BJ (cell line): ENCODE results near the gene SENP3. TPM values are rescaled to one million over a fixed set of nuclear protein-coding genes. Genes with fewer than 3 reads are reported as not detected.

ENCODE experiments used
- CTCF ChIA-PET: fragments of 350-600 bp; formaldehyde crosslinking; extraction: SDS; loops from one replicate; lab custom pipeline; 2021; ENCODE audit warnings: antibody characterized with exemption, inconsistent platforms; lab: Yijun Ruan, JAX
- POLR2A ChIA-PET: fragments of 300-600 bp; sonication (Branson Sonifier 250); formaldehyde crosslinking; extraction: SDS; loops from one replicate; lab custom pipeline; 2021; ENCODE audit warnings: antibody characterized with exemption; lab: Charles Lee
- DNase-seq: peaks from one replicate; pipeline ENCODE4 v3.0.0-alpha.2; 2011; ENCODE audit warnings: low read depth
- H3K27me3 ChIP-seq: 2 replicates; pipeline ENCODE4 v1.6.0; 2011; ENCODE audit warnings: low read length; ENCODE audit not compliant: control insufficient read depth, insufficient read depth
- H3K36me3 ChIP-seq: 2 replicates; pipeline ENCODE4 v1.5.1; 2011; ENCODE audit warnings: low read length; ENCODE audit not compliant: control insufficient read depth, insufficient read depth
- H3K4me3 ChIP-seq: 2 replicates; pipeline ENCODE4 v1.5.1; 2011; ENCODE audit warnings: low read depth, mild to moderate bottlenecking, control low read depth, low read length
- CTCF ChIP-seq: IDR thresholded peaks from 2 replicates; pipeline ENCODE4 v1.5.1; 2011; ENCODE audit warnings: low read depth, mild to moderate bottlenecking, control low read depth, inconsistent platforms, low read length, moderate library complexity; ENCODE audit not compliant: insufficient read depth
- polyA plus RNA-seq: library from polyadenylated mRNA; depleted of rRNA; stranded (reverse); fragments of >200 nt; gene quantifications from 2 replicates; pipeline ENCODE4 v1.2.3, GENCODE V29; 2011; rRNA removed
- small RNA-seq: library from RNA; depleted of rRNA; stranded (forward); fragments of <200 nt; gene quantifications from one replicate; pipeline ENCODE3, GENCODE V24; 2012; ENCODE audit warnings: low replicate concordance, low read depth; ENCODE audit not compliant: insufficient read length

Gene SENP3
- polyA plus RNA-seq, 1 experiment: 72.2 TPM

GRCh38 chr17:7614425-7615264 is 52.9 kb downstream of the SENP3 start, which contains the start of gene FXR2:
Gene FXR2 (minus strand): TSS chr17:7614897. CDS start chr17:7614532, 365 bp downstream.
- peak within 1 kb of the TSS; percentile 65 for H3K4me3 ChIP-seq
- ChIA-PET POLR2A (interaction anchor here (0.6 to 1.1 kb wide), 4 partner anchors 73 to 517 kb away, joined by 4 to 8 read pairs (median 6); partner anchors contain the start of genes TP53 and WRAP53), CTCF (interaction anchor here (0.6 to 1.9 kb wide), 8 partner anchors 10 to 577 kb away, joined by 3 to 9 read pairs (median 5); partner anchors contain the start of gene TP53)
- peaks cover 5% of the 10 kb centered on the region for H3K36me3 ChIP-seq
- DNase-seq: peak; percentile 99
- H3K27me3 ChIP-seq: no peaks in the 10 kb centered on the region
- TF ChIP-seq CTCF: peak; percentile 76

- TF ChIP-seq CTCF: no peak
- Histone ChIP-seq H3K4me3 (peak overlapping the region; percentile 48), H3K27me3 (no peaks in the 10 kb centered on the region), H3K36me3 (peaks cover 4% of the 10 kb centered on the region)
- DNase-seq: no peak
- ChIA-PET POLR2A (interaction anchor here (0.6 to 1.1 kb wide), 3 partner anchors 73 to 517 kb away, joined by 4 to 8 read pairs (median 5); partner anchors contain the start of genes TP53 and WRAP53), CTCF (interaction anchor here (0.6 to 1.9 kb wide), 9 partner anchors 10 to 748 kb away, joined by 3 to 9 read pairs (median 4); partner anchors contain the start of gene TP53)
These were observed 53.6 kb downstream of the SENP3 start for GRCh38 chr17:7615265-7615747.

- ChIA-PET CTCF (interaction anchor here (1.0 to 1.6 kb wide), 2 partner anchors 9 to 69 kb away, joined by 3 to 6 read pairs; partner anchors contain the start of genes SAT2 and TP53), POLR2A (no interaction called here)
- Histone ChIP-seq H3K36me3 (no peaks in the 10 kb centered on the region), H3K4me3 (no peak overlapping the region), H3K27me3 (no peaks in the 10 kb centered on the region)
- TF ChIP-seq CTCF: no peak
- no peak for DNase-seq
These were observed 56.9 kb downstream of the SENP3 start for GRCh38 chr17:7618608-7619007.

GRCh38 chr17:7620835-7621234 is 59.1 kb downstream of the SENP3 start:
- no peaks in the 10 kb centered on the region for H3K36me3 ChIP-seq
- no peaks in the 10 kb centered on the region for H3K27me3 ChIP-seq
- no peak for TF ChIP-seq CTCF
- ChIA-PET CTCF (interaction anchor here (0.8 kb wide), 1 partner anchor 12 kb away, joined by 4 read pairs; no protein-coding TSS in a partner anchor), POLR2A (no interaction called here)
- no peak overlapping the region for H3K4me3 ChIP-seq
- no peak for DNase-seq

Small RNA genes within 50 kb of the gene (small RNA-seq; reads per million reads assigned to genes)
- gene CD68 (not detected), gene RF00019 (not detected), gene SNORA48 (not detected), gene SNORD10 (not detected)

Other genes starting within 250 kb of the SENP3 start
- gene GPS2, start 246.6 kb upstream of the SENP3 start, polyA plus RNA-seq: 12.7 and 37.4 TPM in 2 replicates
- 8.0 and 14.9 TPM in 2 replicates for gene NEURL4, start 232.6 kb upstream of the SENP3 start, polyA plus RNA-seq
- 1.7 and 2.0 TPM in 2 replicates for gene ACAP1, start 225.4 kb upstream of the SENP3 start, polyA plus RNA-seq
- 16.2 and 19.8 TPM in 2 replicates for gene KCTD11, start 209.8 kb upstream of the SENP3 start, polyA plus RNA-seq
- gene TMEM95, start 206.8 kb upstream of the SENP3 start, polyA plus RNA-seq: not detected in 2 replicates
- gene TNK1, start 180.8 kb upstream of the SENP3 start, polyA plus RNA-seq: 1.7 and 2.2 TPM in 2 replicates
- 40.1 and 76.1 TPM in 2 replicates for gene PLSCR3, start 167.4 kb upstream of the SENP3 start, polyA plus RNA-seq
- gene TMEM256, start 157.8 kb upstream of the SENP3 start, polyA plus RNA-seq: 65.4 and 101 TPM in 2 replicates
- gene NLGN2, start 154.1 kb upstream of the SENP3 start, polyA plus RNA-seq: 6.0 and 8.5 TPM in 2 replicates
- not detected in 2 replicates for gene SPEM1, start 141.6 kb upstream of the SENP3 start, polyA plus RNA-seq
- not detected in 2 replicates for gene SPEM2, start 136.3 kb upstream of the SENP3 start, polyA plus RNA-seq
- not detected in 2 replicates for gene SPEM3, start 133.1 kb upstream of the SENP3 start, polyA plus RNA-seq
- gene TMEM102, start 126.5 kb upstream of the SENP3 start, polyA plus RNA-seq: 1.8 and 3.0 TPM in 2 replicates
- 0.50 and 0.98 TPM in 2 replicates for gene FGF11, start 122.4 kb upstream of the SENP3 start, polyA plus RNA-seq
- gene CHRNB1, start 116.9 kb upstream of the SENP3 start, polyA plus RNA-seq: 6.8 and 7.4 TPM in 2 replicates
- gene ZBTB4, start 82.3 kb upstream of the SENP3 start, polyA plus RNA-seq: 23.6 and 25.9 TPM in 2 replicates
- gene SLC35G6, start 80.5 kb upstream of the SENP3 start, polyA plus RNA-seq: not detected in 2 replicates
- 21.5 and 27.7 TPM in 2 replicates for gene POLR2A, start 77.6 kb upstream of the SENP3 start, polyA plus RNA-seq
- 29.2 and 49.5 TPM in 2 replicates for gene TNFSF12, start 12.9 kb upstream of the SENP3 start, polyA plus RNA-seq
- gene TNFSF13, start 3.2 kb upstream of the SENP3 start, polyA plus RNA-seq: 2.0 and 2.4 TPM in 2 replicates
- 58.2 and 93.2 TPM in 2 replicates for gene CD68, start 17.7 kb downstream of the SENP3 start, polyA plus RNA-seq
- 142 and 174 TPM in 2 replicates for gene MPDU1, start 21.9 kb downstream of the SENP3 start, polyA plus RNA-seq
- gene SOX15, start 28.2 kb downstream of the SENP3 start, polyA plus RNA-seq: 0.34 and 0.49 TPM in 2 replicates
- 33.6 and 46.2 TPM in 2 replicates for gene FXR2, start 53.0 kb downstream of the SENP3 start, polyA plus RNA-seq
- gene SAT2, start 65.9 kb downstream of the SENP3 start, polyA plus RNA-seq: 33.9 and 37.4 TPM in 2 replicates
- 0.85 and 1.2 TPM in 2 replicates for gene SHBG, start 68.2 kb downstream of the SENP3 start, polyA plus RNA-seq
- gene ATP1B2, start 89.0 kb downstream of the SENP3 start, polyA plus RNA-seq: not detected in 2 replicates
- gene TP53, start 125.6 kb downstream of the SENP3 start, polyA plus RNA-seq: 27.6 and 48.4 TPM in 2 replicates
- gene WRAP53, start 126.6 kb downstream of the SENP3 start, polyA plus RNA-seq: 5.8 and 7.9 TPM in 2 replicates
- gene EFNB3, start 143.3 kb downstream of the SENP3 start, polyA plus RNA-seq: 4.9 and 5.3 TPM in 2 replicates
- gene DNAH2, start 155.8 kb downstream of the SENP3 start, polyA plus RNA-seq: 0.09 and 0.10 TPM in 2 replicates